Measurements from ENCODE around the gene PDSS2.

- TF ChIP-seq POLR2AphosphoS5 (IDR thresholded peaks at IDR 0.05; ENCODE audit: low read depth, low read length) (no peak), CTCF (IDR thresholded peaks at IDR 0.05) (no peak), TCF7L2 (IDR thresholded peaks at IDR 0.05; ENCODE audit: low read depth, low read length) (no peak), SIN3A (IDR thresholded peaks at IDR 0.05; ENCODE audit: borderline replicate concordance, insufficient read depth, low read depth, low read length) (no peak)
Observed at GRCh38 chr6:107267006-107267405, 192.4 kb downstream of the PDSS2 start.

All from Panc1 (cell line).